Activated T-cell treated with anti-CD3 and anti-CD28 coated beads, Interleukin-2, amount 50 U/mL, for 72 hours (primary cell): ENCODE results near the gene SLC27A5. TPM values are rescaled to one million over a fixed set of nuclear protein-coding genes. Genes with fewer than 3 reads are reported as not detected.
A peak's percentile ranks its signal among the peaks of the same experiment; 100 is the strongest.
"Not testable (repeated sequence)": the region's sequence is repeated elsewhere in the genome, so short reads cannot be mapped to it uniquely, and the experiment has no call there.

Experiments used
- ATAC-seq, 2 donors: fragments of 150-1000 bp; cut with Tn5 transposase; replicated peaks in 1 of 2; 2 replicates each; pipeline ENCODE4 v1.10.0; 2021; ENCODE audit warnings: moderate library complexity in 2 of 2, mild to moderate bottlenecking in 1 of 2
- DNase-seq, 2 donors: peaks; one replicate each; pipeline ENCODE4 v3.0.0; 2021 to 2022; ENCODE audit warnings: mixed read lengths in 1 of 2
- H3K27ac Mint-ChIP-seq: one replicate; pipeline ENCODE4 v1.8.0; 2022; ENCODE audit warnings: mild to moderate bottlenecking, moderate library complexity, mixed read lengths
- H3K27me3 Mint-ChIP-seq: one replicate; pipeline ENCODE4 v1.8.0; 2022; ENCODE audit warnings: low read depth, mixed read lengths
- H3K36me3 Mint-ChIP-seq, 2 donors: one replicate each; pipeline ENCODE4 v1.8.0; 2022; ENCODE audit warnings: mixed read lengths in 2 of 2, mild to moderate bottlenecking in 1 of 2; ENCODE audit not compliant: insufficient read depth in 2 of 2
- H3K4me1 Mint-ChIP-seq: one replicate; pipeline ENCODE4 v1.8.0; 2022; ENCODE audit warnings: low read depth, mixed read lengths
- H3K4me3 Mint-ChIP-seq, 2 donors: one replicate each; pipeline ENCODE4 v1.8.0; 2022; ENCODE audit warnings: mild to moderate bottlenecking in 2 of 2, mixed read lengths in 2 of 2, moderate library complexity in 2 of 2
- H3K9me3 Mint-ChIP-seq, 2 donors: one replicate each; pipeline ENCODE4 v1.8.0; 2022; ENCODE audit warnings: mixed read lengths in 2 of 2
- total RNA-seq, 2 donors: library from RNA; stranded (reverse); gene quantifications; one replicate each; pipeline ENCODE4 v1.2.3, GENCODE V29; 2022

Gene SLC27A5
- total RNA-seq, 2 donors from 2014 or later = 12.8 to 17.7 TPM

DNA sequence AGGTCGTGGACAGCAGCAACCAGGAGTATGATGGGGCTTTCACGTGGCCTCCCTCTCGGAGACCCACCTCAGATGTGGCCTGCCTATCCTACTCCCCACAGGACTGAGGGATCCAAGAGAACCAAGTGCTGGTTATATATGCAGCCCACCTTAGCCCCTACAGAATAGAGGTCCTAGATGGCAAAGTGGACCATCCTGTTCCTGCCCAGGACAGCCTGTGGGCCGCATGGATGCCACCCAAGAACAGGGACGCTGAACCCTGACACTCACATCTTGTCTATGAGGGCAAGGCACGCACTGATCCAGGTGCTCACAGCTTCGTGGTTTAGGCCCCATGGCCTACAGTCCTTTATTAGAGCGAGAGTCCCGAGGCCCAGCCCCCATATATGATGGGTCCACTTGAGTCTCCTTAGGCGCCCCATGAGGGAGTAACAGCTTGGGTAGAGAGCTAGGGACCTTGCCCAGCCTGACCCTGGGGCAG, 1.5 kb upstream of the SLC27A5 start:
- Mint-ChIP-seq H3K27me3 (no peaks in the 10 kb centered on the region), H3K9me3 (no peaks in the 10 kb centered on the region), H3K4me1 (peaks cover 27% of the 10 kb centered on the region), H3K27ac (peak overlapping the region; percentile 14), H3K4me3 (peak overlapping the region; percentile 86 to 87), H3K36me3 (peaks cover 3 to 5% of the 10 kb centered on the region in 2 donors)
- ATAC-seq = no peak
- DNase-seq = no peak

DNA sequence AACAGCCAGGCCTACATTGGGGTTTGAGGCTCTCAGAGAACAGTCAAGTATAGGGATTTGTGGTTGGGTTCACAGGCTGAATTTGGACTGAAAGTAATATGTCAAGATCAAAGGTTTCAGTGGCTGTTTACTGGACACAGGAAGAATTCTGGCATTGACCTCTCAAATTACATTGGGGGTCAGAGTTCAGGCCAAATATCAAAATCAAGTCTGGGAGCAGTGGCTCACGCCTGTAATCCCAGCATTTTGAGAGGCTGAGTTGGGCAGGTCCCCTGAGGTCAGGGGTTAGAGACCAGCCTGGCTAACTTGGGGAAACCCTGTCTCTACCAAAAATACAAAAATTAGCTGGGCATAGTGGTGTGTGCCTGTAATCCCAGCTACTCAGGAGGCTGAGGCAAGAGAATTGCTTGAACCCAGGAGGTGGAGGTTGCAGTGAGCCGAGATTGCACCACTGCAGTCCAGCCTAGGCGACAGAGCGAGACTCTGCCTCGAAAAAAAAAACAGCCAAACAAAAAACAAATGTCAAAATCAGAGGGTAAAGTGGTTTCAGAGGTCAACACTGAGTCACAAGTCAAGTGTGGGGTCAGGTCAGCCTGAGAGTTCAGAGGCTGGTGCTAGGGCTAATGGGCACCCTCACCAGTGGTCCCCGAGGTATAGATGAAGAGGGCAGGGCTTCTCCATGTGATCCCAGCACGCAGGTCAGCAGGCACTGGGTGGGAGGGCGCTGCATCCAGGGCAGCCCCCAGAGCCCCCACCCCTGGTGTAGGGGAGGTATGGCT, 1.5 kb downstream of the SLC27A5 start:
- H3K27ac Mint-ChIP-seq = peak overlapping the region; percentile 22
- no peak for DNase-seq

GRCh38 chr19:58509731-58510083, 2.1 kb downstream of the SLC27A5 start:
- ATAC-seq (no peak), DNase-seq (no peak)
- peak overlapping the region; percentile 22 for H3K27ac Mint-ChIP-seq
- H3K36me3 Mint-ChIP-seq = peaks cover 0 to 6% of the 10 kb centered on the region in 2 donors
- H3K4me1 Mint-ChIP-seq = peaks cover 3% of the 10 kb centered on the region
- H3K4me3 Mint-ChIP-seq = no peak overlapping the region
- H3K27me3 Mint-ChIP-seq = no peaks in the 10 kb centered on the region
- peaks cover 0 to 3% of the 10 kb centered on the region in 2 donors for H3K9me3 Mint-ChIP-seq

More for the DNA sequence above, 1.5 kb downstream of the SLC27A5 start:
- Mint-ChIP-seq H3K4me3 (no peak overlapping the region), H3K36me3 (peaks cover 0 to 6% of the 10 kb centered on the region in 2 donors), H3K27me3 (no peaks in the 10 kb centered on the region), H3K9me3 (peaks cover 0 to 3% of the 10 kb centered on the region in 2 donors), H3K4me1 (peaks cover 8% of the 10 kb centered on the region)
- ATAC-seq = no peak

- H3K36me3 Mint-ChIP-seq, H3K27ac Mint-ChIP-seq, DNase-seq, H3K4me1 Mint-ChIP-seq, H3K27me3 Mint-ChIP-seq, ATAC-seq, H3K4me3 Mint-ChIP-seq, H3K9me3 Mint-ChIP-seq: not testable (repeated sequence)
Measured at GRCh38 chr19:58507602-58508223, 4.1 kb downstream of the SLC27A5 start.

- H3K4me1 Mint-ChIP-seq = peaks cover 24% of the 10 kb centered on the region
- H3K27ac Mint-ChIP-seq = no peak overlapping the region
- no peaks in the 10 kb centered on the region for H3K27me3 Mint-ChIP-seq
- ATAC-seq (no peak), DNase-seq (no peak)
- peaks cover 3 to 7% of the 10 kb centered on the region in 2 donors for H3K36me3 Mint-ChIP-seq
- H3K4me3 Mint-ChIP-seq = peak overlapping the region in 1 of 2 donors; percentile 100
- peaks cover 2 to 10% of the 10 kb centered on the region in 2 donors for H3K9me3 Mint-ChIP-seq
Measured at GRCh38 chr19:58500242-58500641, 11.6 kb downstream of the SLC27A5 start.

DNA sequence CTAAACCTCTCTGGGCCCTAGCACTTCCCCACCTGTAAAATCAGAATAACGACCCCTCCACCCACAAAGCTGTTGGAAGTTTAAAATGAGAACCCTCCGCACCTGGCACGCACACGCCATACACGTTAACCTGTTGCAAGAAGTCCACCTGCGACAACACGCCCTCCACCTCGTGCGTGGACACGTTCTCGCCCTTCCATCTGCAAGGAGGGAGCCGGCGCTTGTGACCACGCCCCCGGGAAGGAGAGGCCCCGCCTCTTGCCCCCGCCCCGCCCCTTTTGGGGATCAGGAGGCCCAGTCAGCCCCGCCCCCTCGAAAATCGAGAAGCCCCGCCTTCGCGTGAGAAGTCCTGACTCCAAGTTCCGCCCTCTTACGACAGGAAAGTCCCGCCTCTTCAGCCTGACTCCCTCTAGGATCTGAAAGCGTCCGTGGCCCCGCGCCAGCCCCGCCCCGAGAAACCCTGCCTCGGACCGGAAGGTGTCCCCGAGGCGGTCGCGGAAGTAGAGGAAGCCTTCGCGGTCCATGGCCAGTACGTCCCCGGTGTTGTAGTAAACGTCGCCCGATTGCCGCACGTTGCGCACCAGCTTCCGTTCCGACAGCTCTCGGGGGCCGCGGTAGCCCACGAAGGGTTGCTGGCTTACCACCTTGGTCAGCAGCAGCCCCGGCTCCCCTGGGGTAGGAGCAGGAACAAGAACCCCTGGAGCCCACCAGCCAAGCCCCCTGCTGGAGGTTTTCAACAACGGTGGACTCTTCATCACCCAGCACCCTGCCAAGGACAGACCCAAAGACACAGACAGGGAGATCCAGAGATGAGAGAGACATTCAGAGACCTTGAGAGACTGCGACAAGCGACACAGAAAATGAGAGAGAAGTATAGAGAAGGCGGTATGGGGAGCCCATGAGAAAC, 12.5 kb downstream of the SLC27A5 start:
- peak overlapping the region; percentile 70 for H3K27ac Mint-ChIP-seq
- no peaks in the 10 kb centered on the region for H3K27me3 Mint-ChIP-seq
- peaks cover 27% of the 10 kb centered on the region for H3K4me1 Mint-ChIP-seq
- H3K9me3 Mint-ChIP-seq = peaks cover 2 to 10% of the 10 kb centered on the region in 2 donors
- H3K4me3 Mint-ChIP-seq = peak overlapping the region; percentile 79 to 100
- DNase-seq (peak; percentile 97 to 99), ATAC-seq (peak; percentile 98 to 99)
- H3K36me3 Mint-ChIP-seq = peaks cover 3 to 7% of the 10 kb centered on the region in 2 donors

- no peak overlapping the region for H3K27ac Mint-ChIP-seq
- peaks cover 3 to 7% of the 10 kb centered on the region in 2 donors for H3K36me3 Mint-ChIP-seq
- ATAC-seq = no peak
- H3K9me3 Mint-ChIP-seq = peaks cover 2 to 10% of the 10 kb centered on the region in 2 donors
- H3K4me1 Mint-ChIP-seq = peaks cover 27% of the 10 kb centered on the region
- H3K27me3 Mint-ChIP-seq = no peaks in the 10 kb centered on the region
- no peak for DNase-seq
- peak overlapping the region; percentile 79 to 100 for H3K4me3 Mint-ChIP-seq
Measured at GRCh38 chr19:58498316-58499020, 13.3 kb downstream of the SLC27A5 start.

DNA sequence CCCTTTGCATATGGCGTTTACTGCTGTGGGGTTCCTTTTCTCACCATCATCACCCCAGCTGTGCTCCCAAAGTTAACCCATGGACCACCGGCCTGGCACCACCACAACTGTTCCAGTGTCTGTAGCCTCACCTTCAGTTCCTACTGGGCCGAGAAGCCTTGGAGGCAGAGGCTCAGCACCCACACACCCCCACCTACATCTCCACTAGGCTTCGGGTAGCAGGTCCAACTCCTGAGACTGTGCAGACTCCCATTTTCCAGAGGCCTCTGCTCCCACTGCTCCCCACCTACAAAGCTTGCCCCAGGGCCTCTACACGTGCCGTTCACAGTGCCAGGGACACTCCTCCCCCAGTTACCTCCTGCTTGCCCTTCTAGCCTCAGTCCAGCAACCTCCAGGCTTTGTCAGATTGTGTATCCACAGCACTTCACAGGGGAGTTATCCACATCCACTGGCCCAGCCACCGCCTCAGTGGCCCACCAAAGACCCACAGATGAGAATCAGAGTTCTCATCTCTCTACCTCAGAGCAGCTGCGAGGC, 14.1 kb downstream of the SLC27A5 start:
- no peaks in the 10 kb centered on the region for H3K27me3 Mint-ChIP-seq
- no peak for DNase-seq
- ATAC-seq = no peak
- H3K4me1 Mint-ChIP-seq = peaks cover 27% of the 10 kb centered on the region
- no peak overlapping the region for H3K27ac Mint-ChIP-seq
- peaks cover 3 to 7% of the 10 kb centered on the region in 2 donors for H3K36me3 Mint-ChIP-seq
- H3K4me3 Mint-ChIP-seq = peak overlapping the region; percentile 79 to 100
- H3K9me3 Mint-ChIP-seq = peaks cover 0 to 10% of the 10 kb centered on the region in 2 donors

DNA sequence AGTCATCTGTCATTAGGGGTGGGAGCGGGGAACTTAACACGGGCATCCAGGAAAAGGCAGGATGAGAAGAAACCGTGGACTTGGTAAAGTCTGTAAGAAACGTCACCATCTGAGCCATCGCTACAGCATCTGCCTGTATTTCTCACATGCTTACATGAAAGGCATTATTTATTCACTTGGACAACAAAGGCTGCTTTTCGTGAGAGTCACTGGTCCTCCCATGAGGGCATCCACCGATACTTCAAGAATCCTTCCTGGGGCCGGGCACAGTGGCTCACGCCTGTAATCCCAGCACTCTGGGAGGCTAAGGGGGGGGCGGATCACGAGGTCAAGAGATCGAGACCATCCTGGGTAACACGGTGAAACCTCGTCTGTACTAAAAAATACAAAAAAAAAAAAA, 19.5 kb downstream of the SLC27A5 start:
- DNase-seq = no peak
- H3K4me1 Mint-ChIP-seq = peaks cover 26% of the 10 kb centered on the region
- no peaks in the 10 kb centered on the region for H3K9me3 Mint-ChIP-seq

DNA sequence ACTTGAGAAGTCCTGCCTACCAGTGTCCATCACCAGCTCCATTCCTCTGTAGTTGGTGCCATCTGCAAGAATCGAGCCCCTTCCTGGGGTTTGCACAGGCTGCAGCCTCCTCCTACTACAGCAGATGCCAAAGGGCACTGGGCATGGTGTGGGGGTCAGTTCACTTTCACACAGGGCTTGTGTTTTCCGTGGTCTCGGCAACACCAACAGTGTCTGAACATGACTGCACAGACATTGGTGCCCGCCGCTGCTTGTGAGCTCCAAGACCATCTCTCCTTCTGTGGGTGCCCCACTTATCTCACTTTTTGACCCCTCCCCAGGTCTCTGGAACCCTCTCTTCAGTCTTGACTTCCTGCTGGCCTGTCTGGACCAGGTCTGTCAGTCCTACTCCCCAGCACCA, 20.4 kb downstream of the SLC27A5 start:
- Mint-ChIP-seq H3K36me3 (no peaks in the 10 kb centered on the region), H3K27ac (no peak overlapping the region), H3K4me1 (peaks cover 23% of the 10 kb centered on the region), H3K4me3 (no peak overlapping the region), H3K27me3 (no peaks in the 10 kb centered on the region), H3K9me3 (no peaks in the 10 kb centered on the region)
- DNase-seq (no peak), ATAC-seq (no peak)

More for the DNA sequence above, 19.5 kb downstream of the SLC27A5 start:
- no peaks in the 10 kb centered on the region for H3K36me3 Mint-ChIP-seq
- ATAC-seq = no peak
- no peak overlapping the region for H3K27ac Mint-ChIP-seq
- H3K27me3 Mint-ChIP-seq = no peaks in the 10 kb centered on the region
- no peak overlapping the region for H3K4me3 Mint-ChIP-seq

DNA sequence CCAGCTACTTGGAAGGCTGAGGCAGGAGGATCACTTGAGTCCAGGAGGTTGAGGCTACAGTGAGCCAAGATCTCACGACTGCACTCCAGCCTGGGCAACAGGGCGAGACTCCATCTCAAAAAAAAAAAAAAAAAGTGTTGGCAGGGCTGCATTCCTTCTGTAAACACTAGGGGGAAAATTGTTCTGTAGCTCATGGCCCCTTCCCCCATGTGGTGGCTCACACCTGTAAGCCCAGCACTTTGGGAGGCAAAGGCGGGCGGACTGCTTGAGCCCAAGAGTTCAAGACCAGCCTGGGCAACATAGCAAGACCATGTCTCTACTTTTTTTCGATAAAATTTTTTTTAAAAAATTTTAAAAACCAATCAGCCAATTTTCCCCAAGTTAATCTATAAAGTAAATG, 27.4 kb downstream of the SLC27A5 start:
- not testable (repeated sequence) for H3K27ac Mint-ChIP-seq, H3K9me3 Mint-ChIP-seq, H3K27me3 Mint-ChIP-seq, ATAC-seq, H3K36me3 Mint-ChIP-seq, H3K4me3 Mint-ChIP-seq, DNase-seq
- H3K4me1 Mint-ChIP-seq = peaks cover 11% of the 10 kb centered on the region

GRCh38 chr19:58483776-58484175, 28.0 kb downstream of the SLC27A5 start:
- H3K27ac Mint-ChIP-seq = no peak overlapping the region
- no peaks in the 10 kb centered on the region for H3K9me3 Mint-ChIP-seq
- H3K36me3 Mint-ChIP-seq = peaks cover 0 to 1% of the 10 kb centered on the region in 2 donors
- H3K4me3 Mint-ChIP-seq = no peak overlapping the region
- ATAC-seq (no peak), DNase-seq (no peak)
- H3K4me1 Mint-ChIP-seq = peaks cover 6% of the 10 kb centered on the region
- no peaks in the 10 kb centered on the region for H3K27me3 Mint-ChIP-seq
